Measurements from ENCODE around the gene SLC29A3. TPM values are rescaled to one million over a fixed set of nuclear protein-coding genes. Genes with fewer than 3 reads are reported as not detected.

SLC29A3 gene
- total RNA-seq, 1 donor from 2014 or later, result 0.53 TPM

- Histone ChIP-seq H3K27me3 (ENCODE audit: control insufficient read depth, insufficient read depth, low read length) (no peaks in the 10 kb centered on the region), H3K36me3 (ENCODE audit: control insufficient read depth, insufficient read depth, low read length) (no peaks in the 10 kb centered on the region), H3K4me3 (ENCODE audit: low read depth, low read length) (no peak overlapping the region)
- TF ChIP-seq, protein P1, sequence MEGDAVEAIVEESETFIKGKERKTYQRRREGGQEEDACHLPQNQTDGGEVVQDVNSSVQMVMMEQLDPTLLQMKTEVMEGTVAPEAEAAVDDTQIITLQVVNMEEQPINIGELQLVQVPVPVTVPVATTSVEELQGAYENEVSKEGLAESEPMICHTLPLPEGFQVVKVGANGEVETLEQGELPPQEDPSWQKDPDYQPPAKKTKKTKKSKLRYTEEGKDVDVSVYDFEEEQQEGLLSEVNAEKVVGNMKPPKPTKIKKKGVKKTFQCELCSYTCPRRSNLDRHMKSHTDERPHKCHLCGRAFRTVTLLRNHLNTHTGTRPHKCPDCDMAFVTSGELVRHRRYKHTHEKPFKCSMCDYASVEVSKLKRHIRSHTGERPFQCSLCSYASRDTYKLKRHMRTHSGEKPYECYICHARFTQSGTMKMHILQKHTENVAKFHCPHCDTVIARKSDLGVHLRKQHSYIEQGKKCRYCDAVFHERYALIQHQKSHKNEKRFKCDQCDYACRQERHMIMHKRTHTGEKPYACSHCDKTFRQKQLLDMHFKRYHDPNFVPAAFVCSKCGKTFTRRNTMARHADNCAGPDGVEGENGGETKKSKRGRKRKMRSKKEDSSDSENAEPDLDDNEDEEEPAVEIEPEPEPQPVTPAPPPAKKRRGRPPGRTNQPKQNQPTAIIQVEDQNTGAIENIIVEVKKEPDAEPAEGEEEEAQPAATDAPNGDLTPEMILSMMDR (IDR thresholded peaks at IDR 0.05; ENCODE audit: insufficient read depth, low read length, severe bottlenecking), result no peak
- no peak for DNase-seq (ENCODE audit: low read depth)
- peak; percentile 32 for FAIRE-seq
Observed at GRCh38 chr10:71325267-71325666, 6.2 kb downstream of the SLC29A3 start.

DNA sequence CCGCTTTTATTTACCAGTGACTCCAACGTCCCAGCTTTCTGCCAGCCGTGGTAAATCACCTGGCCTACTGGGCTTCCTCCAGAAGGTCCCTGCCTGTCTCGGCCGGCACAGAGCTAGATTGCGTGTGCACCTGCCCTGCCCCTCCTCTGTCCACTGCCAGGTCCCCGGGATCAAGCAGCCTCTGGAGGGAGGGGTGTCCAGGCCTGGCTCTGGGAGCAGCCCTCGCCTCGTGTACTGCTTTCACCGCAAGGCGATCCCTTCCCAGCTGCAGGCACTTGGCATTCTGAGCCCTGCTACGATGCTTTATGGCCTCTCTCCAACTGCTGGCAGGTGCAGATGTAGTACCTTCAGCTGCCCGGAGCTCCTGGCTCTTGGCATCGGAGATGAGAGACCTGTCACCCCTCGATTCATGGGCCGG, 7.4 kb downstream of the SLC29A3 start:
- FAIRE-seq, result no peak
- TF ChIP-seq, protein P1 (IDR thresholded peaks at IDR 0.05; ENCODE audit: insufficient read depth, low read length, severe bottlenecking), result no peak
- H3K27me3 ChIP-seq (ENCODE audit: control insufficient read depth, insufficient read depth, low read length), result no peaks in the 10 kb centered on the region

GRCh38 chr10:71330789-71331404, 11.8 kb downstream of the SLC29A3 start:
- Histone ChIP-seq H3K36me3 (ENCODE audit: control insufficient read depth, insufficient read depth, low read length) (no peaks in the 10 kb centered on the region), H3K27me3 (ENCODE audit: control insufficient read depth, insufficient read depth, low read length) (no peaks in the 10 kb centered on the region), H3K4me3 (ENCODE audit: low read depth, low read length) (no peak overlapping the region)
- DNase-seq (ENCODE audit: low read depth), result no peak
- TF ChIP-seq, protein P1 (IDR thresholded peaks at IDR 0.05; ENCODE audit: insufficient read depth, low read length, severe bottlenecking), result no peak
- no peak for FAIRE-seq

More for the DNA sequence above, 7.4 kb downstream of the SLC29A3 start:
- no peaks in the 10 kb centered on the region for H3K36me3 ChIP-seq (ENCODE audit: control insufficient read depth, insufficient read depth, low read length)
- no peak for DNase-seq (ENCODE audit: low read depth)
- no peak overlapping the region for H3K4me3 ChIP-seq (ENCODE audit: low read depth, low read length)

DNA sequence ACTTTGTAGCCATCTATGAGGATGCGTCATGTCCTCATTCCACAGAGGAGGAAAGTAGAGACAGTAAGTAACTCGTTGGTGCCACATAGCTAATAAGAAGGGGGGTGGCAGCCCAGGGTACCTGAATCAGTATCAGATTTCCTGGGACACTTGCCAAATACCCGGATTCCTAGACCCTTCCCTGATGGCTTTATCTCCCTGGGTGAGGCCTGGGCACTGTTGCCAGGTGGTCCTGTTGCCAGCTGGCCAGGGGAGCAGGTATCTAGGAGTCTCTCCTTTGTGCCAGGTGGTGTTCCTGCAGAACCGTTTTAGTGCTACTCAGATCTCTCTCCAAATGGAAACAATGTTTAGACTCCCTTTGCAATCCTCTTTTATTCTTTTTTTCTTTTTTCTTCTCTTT, 12.7 kb downstream of the SLC29A3 start:
- no peak overlapping the region for H3K4me3 ChIP-seq (ENCODE audit: low read depth, low read length)
- no peak for DNase-seq (ENCODE audit: low read depth)
- TF ChIP-seq, protein P1 (IDR thresholded peaks at IDR 0.05; ENCODE audit: insufficient read depth, low read length, severe bottlenecking), result no peak
- no peaks in the 10 kb centered on the region for H3K27me3 ChIP-seq (ENCODE audit: control insufficient read depth, insufficient read depth, low read length)
- FAIRE-seq, result no peak
- H3K36me3 ChIP-seq (ENCODE audit: control insufficient read depth, insufficient read depth, low read length), result no peaks in the 10 kb centered on the region

DNA sequence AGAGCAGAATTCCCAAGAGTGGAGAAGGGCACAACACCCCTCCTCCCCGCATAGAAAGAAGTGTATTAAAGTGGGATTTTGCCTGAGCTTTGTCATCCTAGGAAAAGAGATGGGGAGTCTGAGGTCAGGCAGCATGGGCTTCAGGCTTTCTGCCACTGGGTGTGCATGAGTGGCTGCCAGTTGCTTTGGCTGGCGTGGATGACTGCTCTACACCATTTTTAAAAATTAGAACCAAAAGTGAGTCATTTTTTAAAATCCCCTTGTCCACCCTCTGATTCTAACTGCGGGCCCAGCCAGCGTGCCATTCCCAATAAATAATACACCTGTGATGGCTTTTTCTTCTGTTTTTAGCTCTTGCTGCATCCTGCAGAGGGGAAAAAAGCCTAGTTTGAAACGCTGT, 13.4 kb downstream of the SLC29A3 start:
- TF ChIP-seq, protein P1 (IDR thresholded peaks at IDR 0.05; ENCODE audit: insufficient read depth, low read length, severe bottlenecking), result no peak
- FAIRE-seq (no peak), DNase-seq (ENCODE audit: low read depth) (no peak)
- Histone ChIP-seq H3K27me3 (ENCODE audit: control insufficient read depth, insufficient read depth, low read length) (no peaks in the 10 kb centered on the region), H3K36me3 (ENCODE audit: control insufficient read depth, insufficient read depth, low read length) (no peaks in the 10 kb centered on the region), H3K4me3 (ENCODE audit: low read depth, low read length) (no peak overlapping the region)
